Endothelial cell of umbilical vein (primary cell): ENCODE results near the gene LIPM.

Experiments
- CTCF ChIP-seq, 2 donors: IDR thresholded peaks; 1 replicate in 1 of 2; 2 replicates in 1 of 2; pipeline ENCODE4 v1.5.1; 2011; ENCODE audit warnings: low read length in 2 of 2, mild to moderate bottlenecking in 2 of 2, moderate library complexity in 2 of 2, control low read depth in 1 of 2, inconsistent platforms in 1 of 2, low read depth in 1 of 2; ENCODE audit not compliant: insufficient read depth in 1 of 2; ENCODE audit errors: extremely low read depth in 1 of 2
- EZH2 ChIP-seq: IDR thresholded peaks from 2 replicates; pipeline ENCODE4 v1.6.1; 2012; ENCODE audit warnings: borderline replicate concordance, low read depth, mild to moderate bottlenecking, moderate library complexity, low read length, inconsistent platforms; ENCODE audit not compliant: severe bottlenecking
- FOS ChIP-seq: IDR thresholded peaks from 2 replicates; pipeline ENCODE4 v1.6.1; 2011; ENCODE audit warnings: mild to moderate bottlenecking, low read length, moderate library complexity, borderline replicate concordance; ENCODE audit not compliant: insufficient read depth
- JUN ChIP-seq: IDR thresholded peaks from 2 replicates; pipeline ENCODE4 v1.6.1; 2011; ENCODE audit warnings: borderline replicate concordance, low read depth; ENCODE audit not compliant: insufficient read length, insufficient read depth
- MYC ChIP-seq: IDR thresholded peaks from one replicate; pipeline ENCODE4 v1.6.1; 2011; ENCODE audit warnings: mild to moderate bottlenecking, low read depth, low read length
- POLR2A ChIP-seq: IDR thresholded peaks from 2 replicates; pipeline ENCODE4 v1.6.1; 2012; ENCODE audit warnings: low read depth, mild to moderate bottlenecking, control low read depth, low read length
- POLR2AphosphoS5 ChIP-seq: IDR thresholded peaks from 2 replicates; pipeline ENCODE4 v1.6.1; 2012; ENCODE audit warnings: low read depth, mild to moderate bottlenecking, control low read depth, low read length, moderate library complexity; ENCODE audit not compliant: insufficient read depth

DNA sequence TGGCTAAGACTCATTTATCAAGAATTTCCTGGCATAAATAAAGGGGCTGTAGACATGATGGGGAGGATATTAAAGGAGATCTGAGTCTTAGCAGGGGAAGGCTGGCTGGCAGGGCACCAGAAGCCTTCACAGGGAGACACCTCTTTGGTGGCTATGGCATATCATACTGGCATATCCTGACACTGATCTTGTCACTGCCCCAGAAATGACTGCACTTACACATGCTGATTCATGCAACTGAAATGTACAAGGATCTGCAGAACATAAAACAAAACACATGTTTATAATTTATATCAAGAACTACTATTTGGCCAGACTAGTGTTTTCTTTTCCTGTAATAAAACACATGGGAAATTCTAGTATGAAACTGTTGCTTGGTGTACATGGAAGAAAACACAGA is 48.2 kb upstream of the LIPM start:
- TF ChIP-seq POLR2A (no peak), CTCF (IDR thresholded peaks at IDR 0.05; ENCODE audit: extremely low read depth in 1 of 2, insufficient read depth in 1 of 2, low read depth in 1 of 2, low read length in 2 of 2) (no peak), EZH2 (no peak), FOS (peak; percentile 57), POLR2AphosphoS5 (no peak), JUN (peak; percentile 13), MYC (no peak)
